SK-N-MC (cell line): ENCODE data around the gene BEND3.

Source experiments
- EZH2 ChIP-seq: fragments of 200-600 bp; sonication (generic); IDR thresholded peaks from one replicate; pipeline ENCODE4 v1.6.1; 2017; ENCODE audit warnings: antibody characterized with exemption
- POLR2AphosphoS5 ChIP-seq: IDR thresholded peaks from 2 replicates; pipeline ENCODE4 v1.6.1; 2012; ENCODE audit warnings: mild to moderate bottlenecking, low read depth, low read length, borderline replicate concordance

DNA sequence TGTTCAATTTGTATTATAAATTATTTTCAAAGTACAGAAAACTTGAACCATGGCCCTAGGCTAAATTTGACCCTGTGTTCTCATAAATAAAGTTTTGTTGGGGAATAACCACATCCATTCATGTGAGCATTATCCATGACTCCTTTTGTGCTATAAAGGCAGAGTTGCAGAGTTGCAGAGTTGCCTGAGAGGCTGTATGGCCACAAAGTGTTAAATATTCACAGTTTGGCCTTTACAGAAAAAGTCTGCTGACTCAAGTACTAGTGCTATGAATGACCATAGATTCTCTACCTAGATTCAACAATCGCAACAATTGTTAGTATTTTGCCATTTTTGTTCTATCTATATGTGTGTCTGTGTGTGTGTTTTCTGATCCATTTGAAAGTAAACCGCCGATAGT is 46.2 kb upstream of the BEND3 start:
- TF ChIP-seq EZH2 (no peak), POLR2AphosphoS5 (no peak)
